Karpas-422 (cell line): ENCODE results near the gene PPP4R3A. TPM values are rescaled to one million over a fixed set of nuclear protein-coding genes. Genes with fewer than 3 reads are reported as not detected.
"Not testable (repeated sequence)": the region's sequence is repeated elsewhere in the genome, so short reads cannot be mapped to it uniquely, and the experiment has no call there.

Experiments used
- DNase-seq: peaks from one replicate; pipeline ENCODE4 v3.0.0-alpha.2; 2015
- H2AFZ ChIP-seq: fragments of 200-600 bp; sonication (generic); 2 replicates; pipeline ENCODE4 v1.6.1; 2014; ENCODE audit warnings: antibody characterized with exemption, low read length, mixed read lengths
- H3K27ac ChIP-seq: fragments of 200-600 bp; sonication (generic); 2 replicates; pipeline ENCODE4 v1.5.1; 2014; ENCODE audit warnings: mild to moderate bottlenecking, low read length, moderate library complexity
- H3K27me3 ChIP-seq: fragments of 200-600 bp; sonication (generic); 2 replicates; pipeline ENCODE4 v1.6.1; 2014; ENCODE audit warnings: low read length, mixed read lengths
- H3K36me3 ChIP-seq: fragments of 200-600 bp; sonication (generic); 2 replicates; pipeline ENCODE4 v1.6.1; 2014; ENCODE audit warnings: low read length, mixed read lengths; ENCODE audit not compliant: insufficient read depth
- H3K4me1 ChIP-seq: fragments of 200-600 bp; sonication (generic); 2 replicates; pipeline ENCODE4 v1.6.1; 2014; ENCODE audit warnings: mild to moderate bottlenecking, low read length, mixed read lengths
- H3K4me2 ChIP-seq: fragments of 200-600 bp; sonication (generic); 2 replicates; pipeline ENCODE4 v1.6.1; 2014; ENCODE audit warnings: low read length, low read depth, mild to moderate bottlenecking; ENCODE audit not compliant: poor library complexity, severe bottlenecking
- H3K4me3 ChIP-seq: fragments of 200-600 bp; sonication (generic); 2 replicates; pipeline ENCODE4 v1.5.1; 2014; ENCODE audit warnings: mild to moderate bottlenecking, antibody characterized with exemption, low read length, mixed read lengths
- H3K79me2 ChIP-seq: fragments of 200-600 bp; sonication (generic); 2 replicates; pipeline ENCODE4 v1.6.1; 2014; ENCODE audit warnings: mild to moderate bottlenecking, low read length, mixed read lengths
- H3K9ac ChIP-seq: fragments of 200-600 bp; sonication (generic); 2 replicates; pipeline ENCODE4 v1.6.0; 2014; ENCODE audit warnings: low read length
- H3K9me2 ChIP-seq: fragments of 200-600 bp; sonication (generic), shearing (Covaris generic); replicated peaks from 2 replicates; pipeline ENCODE4 v1.6.0; 2014; ENCODE audit warnings: mild to moderate bottlenecking, low read length, moderate library complexity; ENCODE audit not compliant: insufficient read depth
- H3K9me3 ChIP-seq: fragments of 300-700, 200-600 bp; sonication (generic); 2 replicates; pipeline ENCODE4 v1.6.1; 2014; ENCODE audit warnings: low read length, mixed read lengths
- H4K20me1 ChIP-seq: fragments of 200-600 bp; sonication (generic); 2 replicates; pipeline ENCODE4 v1.6.1; 2014; ENCODE audit warnings: mild to moderate bottlenecking, antibody characterized with exemption, low read length, low read depth; ENCODE audit not compliant: insufficient read depth
- total RNA-seq: library from RNA; depleted of rRNA; stranded (reverse); fragments of >200 nt; shearing (Covaris generic); gene quantifications from 2 replicates; pipeline ENCODE4 v1.2.3, GENCODE V29; 2014; ENCODE audit warnings: low replicate concordance

Gene PPP4R3A
- total RNA-seq, 1 experiment from 2014 or later: 99.5 TPM

- Histone ChIP-seq H3K79me2 (no peaks in the 10 kb centered on the region), H3K36me3 (no peaks in the 10 kb centered on the region), H3K4me2 (no peak overlapping the region), H3K27me3 (no peaks in the 10 kb centered on the region), H2AFZ (no peak overlapping the region), H3K4me1 (peaks cover 6% of the 10 kb centered on the region), H4K20me1 (no peaks in the 10 kb centered on the region), H3K9ac (no peak overlapping the region), H3K9me3 (no peaks in the 10 kb centered on the region), H3K27ac (no peak overlapping the region), H3K4me3 (no peak overlapping the region), H3K9me2 (no peaks in the 10 kb centered on the region)
- no peak for DNase-seq
Measured at GRCh38 chr14:91444335-91445020, 65.6 kb downstream of the PPP4R3A start.

- Histone ChIP-seq H3K36me3 (no peaks in the 10 kb centered on the region), H3K27me3 (peaks cover 3% of the 10 kb centered on the region; the same call in 1 of the 2 replicates), H3K4me1 (no peaks in the 10 kb centered on the region), H3K9me2 (no peaks in the 10 kb centered on the region), H3K4me3 (no peak overlapping the region), H3K4me2 (no peak overlapping the region), H3K27ac (no peak overlapping the region), H3K79me2 (no peaks in the 10 kb centered on the region), H3K9me3 (no peaks in the 10 kb centered on the region), H4K20me1 (no peaks in the 10 kb centered on the region), H2AFZ (no peak overlapping the region), H3K9ac (no peak overlapping the region)
- peak; percentile 57 for DNase-seq
Measured at GRCh38 chr14:91439345-91439744, 70.8 kb downstream of the PPP4R3A start.

DNA sequence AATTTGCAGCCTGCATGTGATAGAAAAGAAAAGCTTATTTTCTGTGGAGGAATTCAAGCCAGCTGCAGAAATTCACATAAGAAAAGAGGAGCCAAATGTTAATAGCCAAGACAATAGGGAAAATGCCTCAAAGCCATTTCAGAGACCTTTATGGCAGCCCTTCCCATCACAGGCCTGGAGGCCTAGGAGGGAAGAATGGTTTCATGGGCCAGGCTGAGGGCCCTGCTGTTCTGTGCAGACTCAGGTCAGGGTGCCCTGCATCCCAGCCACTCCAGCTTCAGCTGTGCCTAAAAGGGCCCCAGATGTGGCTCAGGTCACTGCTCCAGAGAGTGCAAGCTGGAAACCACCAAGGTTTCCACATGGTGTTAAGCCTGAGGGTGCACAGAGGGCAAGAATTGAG is 71.3 kb downstream of the PPP4R3A start:
- no peak overlapping the region for H3K4me3 ChIP-seq
- no peak overlapping the region for H3K9ac ChIP-seq
- H3K4me2 ChIP-seq: no peak overlapping the region
- peaks cover 3% of the 10 kb centered on the region; the same call in 1 of the 2 replicates for H3K27me3 ChIP-seq
- no peaks in the 10 kb centered on the region for H3K9me3 ChIP-seq
- no peaks in the 10 kb centered on the region for H3K36me3 ChIP-seq
- no peak overlapping the region for H2AFZ ChIP-seq
- H3K9me2 ChIP-seq: no peaks in the 10 kb centered on the region
- DNase-seq: no peak
- no peaks in the 10 kb centered on the region for H3K79me2 ChIP-seq
- H4K20me1 ChIP-seq: no peaks in the 10 kb centered on the region
- no peaks in the 10 kb centered on the region for H3K4me1 ChIP-seq
- H3K27ac ChIP-seq: no peak overlapping the region

- H2AFZ ChIP-seq, H3K27me3 ChIP-seq, DNase-seq, H3K9me2 ChIP-seq, H3K9ac ChIP-seq, H3K9me3 ChIP-seq, H3K27ac ChIP-seq, H3K4me2 ChIP-seq, H3K4me1 ChIP-seq, H3K4me3 ChIP-seq, H3K79me2 ChIP-seq, H4K20me1 ChIP-seq, H3K36me3 ChIP-seq: not testable (repeated sequence)
Measured at GRCh38 chr14:91436266-91436665, 73.8 kb downstream of the PPP4R3A start.

- Histone ChIP-seq H3K9me3 (no peaks in the 10 kb centered on the region), H3K9me2 (no peaks in the 10 kb centered on the region)
- no peak for DNase-seq
Measured at GRCh38 chr14:91429385-91429784, 80.7 kb downstream of the PPP4R3A start.

DNA sequence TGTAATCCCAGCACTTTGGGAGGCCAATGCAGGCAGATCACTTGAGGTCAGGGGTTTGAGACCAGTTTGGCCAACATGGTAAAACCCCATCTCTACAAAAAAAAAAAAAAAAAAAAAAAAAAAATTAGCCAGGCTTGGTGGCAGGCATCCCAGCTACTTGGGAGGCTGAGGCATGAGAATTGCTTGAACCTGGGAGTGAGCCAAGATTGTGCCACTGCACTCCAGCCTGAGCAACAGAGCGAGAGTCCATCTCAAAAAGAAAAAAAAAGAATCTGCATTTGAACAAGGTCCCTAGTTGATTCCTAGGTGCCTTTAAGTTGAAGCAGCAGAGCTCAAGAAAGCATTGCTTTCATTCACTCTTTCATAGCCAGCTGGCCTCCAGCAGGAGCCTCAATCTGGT is 81.2 kb downstream of the PPP4R3A start:
- H3K4me3 ChIP-seq, H3K27me3 ChIP-seq, DNase-seq, H3K9me3 ChIP-seq, H3K9ac ChIP-seq, H3K4me2 ChIP-seq, H3K27ac ChIP-seq, H3K79me2 ChIP-seq, H3K36me3 ChIP-seq, H2AFZ ChIP-seq, H3K4me1 ChIP-seq, H4K20me1 ChIP-seq, H3K9me2 ChIP-seq: not testable (repeated sequence)

More at GRCh38 chr14:91429385-91429784, 80.7 kb downstream of the PPP4R3A start:
- no peak overlapping the region for H2AFZ ChIP-seq
- no peak overlapping the region for H3K4me3 ChIP-seq
- no peaks in the 10 kb centered on the region for H4K20me1 ChIP-seq
- H3K9ac ChIP-seq: no peak overlapping the region
- no peak overlapping the region for H3K4me2 ChIP-seq
- no peaks in the 10 kb centered on the region for H3K27me3 ChIP-seq
- H3K36me3 ChIP-seq: no peaks in the 10 kb centered on the region
- peaks cover 8% of the 10 kb centered on the region for H3K4me1 ChIP-seq
- H3K27ac ChIP-seq: no peak overlapping the region
- no peaks in the 10 kb centered on the region for H3K79me2 ChIP-seq

DNA sequence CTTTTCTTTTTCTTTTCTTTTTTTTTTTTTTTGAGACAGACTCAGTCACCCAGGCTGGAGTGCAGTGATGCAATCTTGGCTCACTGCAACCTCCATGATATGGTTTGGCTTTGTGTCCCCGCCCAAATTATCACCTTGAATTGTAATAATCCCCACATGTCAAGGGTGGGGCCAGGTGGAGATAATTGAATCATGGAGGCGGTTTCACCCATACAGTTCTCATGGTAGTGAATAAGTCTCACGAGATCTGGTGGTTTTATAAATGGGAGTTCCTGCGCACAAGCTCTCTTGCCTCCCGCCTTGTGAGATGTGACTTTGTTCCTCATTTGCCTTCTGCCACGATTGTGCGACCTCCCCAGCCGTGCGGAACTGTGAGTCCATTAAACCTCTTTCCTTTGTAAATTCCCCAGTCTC is 84.6 kb downstream of the PPP4R3A start:
- not testable (repeated sequence) for H3K79me2 ChIP-seq, H3K4me3 ChIP-seq
- DNase-seq: peak; percentile 73

DNA sequence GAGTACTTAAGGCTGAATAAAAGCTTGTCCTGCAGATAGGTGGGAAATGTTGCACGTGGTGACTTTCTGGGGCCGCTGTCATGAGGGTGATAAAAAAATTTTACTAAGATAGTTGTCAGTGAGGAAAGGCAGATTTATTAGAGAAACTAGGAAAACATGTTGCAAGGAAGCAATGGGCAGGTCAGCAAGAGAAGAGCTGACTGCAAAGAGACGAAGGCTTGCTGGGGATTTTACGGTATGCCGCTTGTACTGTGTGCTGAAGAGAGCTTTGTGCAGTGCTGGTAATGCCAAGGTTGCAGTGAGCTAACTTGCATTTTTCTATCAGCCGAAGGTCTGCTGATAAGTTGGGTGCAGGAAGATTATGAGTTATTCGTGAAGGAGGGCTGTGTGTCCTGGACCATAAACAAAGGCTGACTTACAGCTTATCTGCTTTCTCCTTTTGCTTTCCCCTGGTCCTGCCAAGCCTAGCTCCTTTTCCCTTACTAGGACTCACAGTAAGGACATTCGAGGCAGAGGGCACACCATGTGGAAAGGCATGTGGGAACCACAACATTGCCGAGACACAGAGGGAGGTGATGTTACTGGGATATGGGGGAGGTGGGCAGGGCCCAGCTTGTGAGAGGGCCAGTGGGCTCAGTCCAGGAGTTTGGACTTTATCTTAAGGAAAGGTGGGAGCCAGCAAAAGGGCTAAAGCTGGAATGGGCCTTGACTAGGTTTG is 85.1 kb downstream of the PPP4R3A start:
- no peak for DNase-seq
- H3K27ac ChIP-seq: no peak overlapping the region
- no peaks in the 10 kb centered on the region for H3K36me3 ChIP-seq
- no peaks in the 10 kb centered on the region for H3K9me3 ChIP-seq
- H3K4me3 ChIP-seq: no peak overlapping the region
- no peak overlapping the region for H2AFZ ChIP-seq
- H3K27me3 ChIP-seq: no peaks in the 10 kb centered on the region
- H3K4me1 ChIP-seq: peaks cover 8% of the 10 kb centered on the region
- H4K20me1 ChIP-seq: no peaks in the 10 kb centered on the region
- no peaks in the 10 kb centered on the region for H3K9me2 ChIP-seq
- H3K9ac ChIP-seq: no peak overlapping the region
- no peak overlapping the region for H3K4me2 ChIP-seq
- no peaks in the 10 kb centered on the region for H3K79me2 ChIP-seq

More for the DNA sequence above, 84.6 kb downstream of the PPP4R3A start:
- not testable (repeated sequence) for H4K20me1 ChIP-seq, H3K27ac ChIP-seq, H2AFZ ChIP-seq, H3K9me3 ChIP-seq, H3K36me3 ChIP-seq, H3K4me1 ChIP-seq, H3K27me3 ChIP-seq, H3K9ac ChIP-seq, H3K9me2 ChIP-seq
- H3K4me2 ChIP-seq: peak overlapping the region; percentile 35
